ENCODE measurements around the gene RILP.

The RILP gene

DNA sequence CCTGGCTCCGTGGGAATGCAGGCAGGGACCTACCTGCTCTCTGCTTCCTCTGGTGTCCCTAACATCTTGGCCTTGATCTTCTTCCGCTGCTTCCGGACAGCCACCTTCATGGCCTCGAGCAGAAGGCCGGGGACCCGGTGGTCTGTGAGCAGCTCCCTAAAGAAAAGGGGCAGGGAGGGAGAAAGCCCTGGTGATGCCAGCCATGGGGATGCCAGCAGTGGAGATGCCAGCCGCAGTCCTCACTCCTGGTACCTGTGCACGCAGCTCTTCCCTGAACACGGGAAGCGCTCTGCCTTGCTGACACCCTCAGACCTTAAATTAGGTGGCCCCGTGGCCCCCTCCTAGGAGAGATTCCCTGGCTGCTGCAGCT lies 1.9 kb downstream of the RILP start:
- DNase-seq = no peak

DNA sequence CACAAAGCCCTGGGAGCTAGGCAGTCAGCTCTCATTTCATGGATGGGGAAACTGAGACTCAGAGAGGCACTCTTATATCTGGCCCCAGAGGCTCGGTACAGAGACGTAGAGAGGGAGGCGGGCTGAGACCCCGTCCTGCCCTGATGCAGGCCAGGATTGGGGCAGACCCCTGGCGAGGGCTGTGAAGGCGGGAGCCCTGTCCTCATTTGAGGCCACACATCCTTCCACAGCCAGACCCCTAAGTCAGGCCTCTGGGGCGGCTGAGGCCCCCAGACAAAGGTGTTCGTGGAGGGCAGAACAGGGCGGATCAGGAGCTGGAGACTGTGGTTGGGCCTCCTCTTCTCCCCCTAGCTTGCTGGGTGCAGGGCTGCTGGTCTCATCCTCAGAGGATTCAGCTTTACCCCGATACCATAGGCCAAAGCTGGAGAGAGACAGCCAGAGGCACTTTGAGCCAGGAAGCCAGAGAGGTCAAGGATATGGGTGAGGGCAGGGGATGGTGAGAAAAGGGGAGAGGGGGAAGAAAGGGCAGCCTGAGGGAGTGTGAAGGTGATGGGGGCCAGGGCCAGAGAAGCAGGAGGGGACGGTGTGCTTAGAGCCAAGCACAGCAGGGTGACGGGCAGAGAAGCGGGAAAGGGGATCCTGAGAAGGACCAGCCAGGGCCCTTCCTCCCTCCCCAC lies 3.3 kb downstream of the RILP start:
- DNase-seq = no peak

DNA sequence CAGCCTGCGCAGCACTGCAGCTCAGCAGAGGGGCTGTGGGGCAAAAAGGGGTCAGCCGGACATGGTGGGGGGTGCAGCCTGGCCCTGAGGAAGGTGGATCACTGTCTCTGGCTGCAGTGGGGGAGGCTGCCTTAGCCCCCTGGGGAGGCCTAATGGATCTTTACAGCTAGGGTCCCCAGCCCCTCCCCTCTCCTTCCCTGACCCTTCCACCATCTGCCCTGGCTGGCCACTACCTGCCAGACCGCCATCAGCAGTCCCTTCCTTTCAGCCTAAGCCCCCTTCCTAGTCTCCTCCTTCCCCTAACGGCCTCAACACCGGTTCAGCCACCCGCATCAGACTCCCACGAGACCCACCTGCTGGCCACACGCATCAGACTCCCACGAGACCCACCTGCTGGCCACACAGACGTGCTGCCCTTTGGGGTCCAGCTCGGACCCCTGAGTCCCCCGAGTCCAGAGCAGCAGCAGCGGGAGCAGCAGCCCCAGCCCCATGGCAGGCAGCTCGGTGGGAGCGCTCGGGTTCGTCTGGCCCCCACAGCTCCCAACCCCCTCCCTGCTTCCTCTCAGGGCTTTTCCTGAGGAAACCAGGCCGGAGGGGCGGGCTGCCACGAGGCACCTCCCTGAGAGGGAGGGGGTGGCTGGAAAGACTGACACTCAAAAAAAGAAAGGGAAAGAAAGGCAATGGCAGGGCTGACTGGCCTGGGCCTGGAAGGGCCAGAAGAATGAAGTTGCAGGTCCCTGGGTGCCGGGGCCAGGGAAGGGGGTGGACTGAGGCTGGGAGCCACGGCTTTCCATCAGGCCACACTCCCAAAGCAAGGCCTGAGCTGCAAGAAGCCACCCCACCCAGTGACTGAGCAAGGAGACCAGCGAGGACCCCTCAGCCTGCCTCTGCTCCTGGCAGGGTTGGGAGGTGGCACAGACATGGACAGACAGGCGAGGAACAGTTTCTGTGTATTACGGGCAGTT lies 4.2 kb downstream of the RILP start, which contains the start of gene SCARF1:
Gene SCARF1, minus strand, starts transcription at position 526 of the 965 bp plus-strand sequence. Its CDS starts 35 bp downstream, at position 491.
- DNase-seq = no peak

DNA sequence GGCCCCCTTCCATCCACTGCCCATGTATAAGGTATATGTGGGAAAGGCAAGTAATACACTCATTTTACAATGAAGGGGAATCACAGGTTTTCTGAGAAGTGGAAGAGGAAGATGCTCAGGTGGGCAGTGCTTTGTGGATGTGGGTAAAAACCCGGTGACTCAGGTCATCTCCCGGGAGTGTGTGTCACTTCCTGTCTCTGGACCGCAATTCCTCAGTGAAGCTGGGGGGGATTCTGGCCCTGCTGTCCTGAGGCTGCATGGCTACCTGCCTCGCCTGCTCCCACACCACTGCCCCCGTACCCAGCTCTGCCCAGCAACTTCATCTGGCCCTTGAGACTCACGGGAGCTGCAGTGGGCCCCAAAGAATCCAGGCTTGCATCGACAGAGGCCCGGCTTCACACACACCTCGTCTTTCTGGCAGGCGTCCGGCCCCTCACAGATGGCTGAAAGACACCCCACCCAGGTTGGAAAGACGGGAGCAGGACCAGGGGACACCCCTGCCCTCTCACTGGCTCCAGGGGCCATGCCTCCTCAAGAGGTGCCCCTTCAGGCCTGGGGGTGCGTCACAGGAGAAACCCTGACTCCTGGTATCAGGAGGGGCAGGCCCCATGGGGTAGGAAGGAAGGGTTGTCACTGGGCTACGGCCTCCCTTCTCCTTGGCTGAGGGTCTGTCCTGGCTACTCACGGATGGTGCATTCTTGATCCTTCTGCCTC lies 5.0 kb downstream of the RILP start:
- DNase-seq = peak; percentile 49

DNA sequence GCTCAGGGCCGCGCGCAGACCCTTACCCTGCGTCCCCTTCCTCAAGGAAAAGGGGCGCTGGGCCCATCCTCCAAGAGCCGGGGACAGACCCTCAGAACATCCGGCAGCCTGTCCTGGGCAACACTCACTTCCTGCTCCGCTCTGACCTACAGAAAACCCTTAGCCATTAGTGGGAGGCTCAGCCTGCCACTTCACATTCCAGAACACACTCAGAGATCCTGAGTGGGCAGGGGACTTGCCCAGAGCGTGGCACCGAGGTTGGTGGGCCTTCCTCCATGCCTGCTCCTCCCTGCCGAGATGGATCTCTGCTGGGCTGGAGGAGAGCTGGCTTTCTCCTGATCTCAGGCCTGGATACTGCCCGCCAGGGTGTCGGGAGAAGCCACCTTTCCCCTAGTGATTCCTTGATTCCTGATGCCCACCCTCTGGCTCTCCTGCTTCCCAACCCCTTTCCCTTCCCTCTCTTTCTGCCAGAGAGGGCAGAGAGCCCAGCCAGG lies 5.6 kb downstream of the RILP start:
- no peak for DNase-seq

DNA sequence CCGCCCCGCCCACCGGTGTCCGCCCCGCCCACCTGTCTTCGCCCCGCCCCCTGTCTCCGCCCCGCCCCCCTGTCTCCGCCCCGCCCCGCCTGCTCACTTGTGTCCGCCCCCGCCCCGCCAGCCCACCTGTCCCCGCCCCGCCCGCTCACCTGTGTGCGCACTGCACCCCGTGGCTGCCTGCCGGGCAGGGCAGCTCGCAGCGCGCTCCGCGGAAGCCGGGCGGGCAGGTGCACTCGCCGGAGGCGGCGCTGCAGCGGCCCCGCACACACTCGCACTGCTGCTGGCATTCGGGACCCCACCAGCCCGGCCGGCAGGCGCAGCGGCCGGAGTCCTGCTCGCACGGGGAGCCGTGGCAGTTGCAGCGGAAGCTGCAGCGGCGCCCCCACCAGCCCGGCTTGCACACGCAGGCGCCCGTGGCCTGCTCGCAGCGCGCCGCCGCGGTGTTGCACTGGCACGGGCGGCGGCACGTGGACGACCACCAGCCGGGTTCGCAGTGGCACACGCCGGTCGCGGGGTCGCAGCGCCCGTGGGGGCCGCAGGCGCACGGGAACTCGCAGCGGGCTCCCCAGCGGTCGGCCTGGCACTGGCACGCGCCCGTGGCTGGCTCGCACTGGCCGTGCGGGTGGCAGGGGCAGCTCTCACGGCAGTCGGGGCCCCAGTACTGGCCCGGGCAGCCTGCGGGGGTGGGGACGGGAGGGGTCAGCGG lies 6.2 kb downstream of the RILP start:
- DNase-seq = no peak

DNA sequence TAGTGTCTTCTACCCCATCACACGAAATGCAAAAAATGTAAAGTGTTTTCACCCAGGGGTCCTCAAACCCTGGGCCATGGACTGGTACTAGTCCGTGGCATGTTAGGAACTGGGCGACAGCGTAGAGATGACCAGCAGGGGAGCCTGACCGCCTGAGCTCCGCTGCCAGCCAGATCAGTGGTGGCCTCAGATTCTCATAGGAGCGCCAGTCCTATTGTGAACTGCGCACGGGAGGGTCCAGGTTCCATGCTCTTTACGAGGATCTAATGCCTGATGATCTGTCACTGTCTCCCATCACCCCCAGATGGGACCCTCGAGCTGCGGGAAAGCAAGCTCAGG lies 8.6 kb downstream of the RILP start:
- no peak for DNase-seq

DNA sequence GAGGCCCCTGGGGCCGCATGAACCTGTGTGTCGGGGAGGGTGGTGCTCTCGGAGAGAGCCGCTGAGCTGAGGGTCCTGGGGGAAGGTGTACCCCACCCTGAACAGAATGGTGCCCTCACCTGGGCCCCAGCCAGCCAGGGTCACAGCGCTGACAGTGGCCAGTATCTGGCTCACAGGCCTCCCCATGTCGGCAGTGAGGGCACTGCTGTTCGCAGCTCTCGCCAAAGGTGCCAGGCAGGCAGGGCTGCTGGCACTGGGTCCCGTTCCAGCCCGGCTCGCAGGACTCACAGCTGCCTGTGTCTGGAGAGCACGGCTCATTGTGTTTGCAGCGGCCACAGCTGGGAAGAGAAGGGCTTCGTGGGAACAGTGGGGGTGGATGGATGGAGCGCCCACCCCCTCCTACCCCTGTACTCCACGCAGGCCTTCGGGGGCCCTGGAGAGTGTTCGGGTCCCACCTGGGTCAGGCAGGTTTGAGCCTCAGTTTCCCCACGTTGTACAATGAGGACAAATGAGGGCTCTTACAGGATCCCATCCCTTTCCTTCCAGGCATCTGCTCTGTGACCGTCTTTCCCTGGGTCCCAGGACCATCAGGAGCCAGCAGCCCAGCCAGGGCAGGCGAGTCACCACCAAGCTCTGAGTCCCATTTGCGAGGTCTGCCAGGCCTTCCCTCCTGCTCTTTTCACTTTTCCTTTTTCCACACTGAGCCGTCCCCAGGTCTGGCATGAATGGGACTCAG lies 9.2 kb downstream of the RILP start:
- no peak for DNase-seq

DNA sequence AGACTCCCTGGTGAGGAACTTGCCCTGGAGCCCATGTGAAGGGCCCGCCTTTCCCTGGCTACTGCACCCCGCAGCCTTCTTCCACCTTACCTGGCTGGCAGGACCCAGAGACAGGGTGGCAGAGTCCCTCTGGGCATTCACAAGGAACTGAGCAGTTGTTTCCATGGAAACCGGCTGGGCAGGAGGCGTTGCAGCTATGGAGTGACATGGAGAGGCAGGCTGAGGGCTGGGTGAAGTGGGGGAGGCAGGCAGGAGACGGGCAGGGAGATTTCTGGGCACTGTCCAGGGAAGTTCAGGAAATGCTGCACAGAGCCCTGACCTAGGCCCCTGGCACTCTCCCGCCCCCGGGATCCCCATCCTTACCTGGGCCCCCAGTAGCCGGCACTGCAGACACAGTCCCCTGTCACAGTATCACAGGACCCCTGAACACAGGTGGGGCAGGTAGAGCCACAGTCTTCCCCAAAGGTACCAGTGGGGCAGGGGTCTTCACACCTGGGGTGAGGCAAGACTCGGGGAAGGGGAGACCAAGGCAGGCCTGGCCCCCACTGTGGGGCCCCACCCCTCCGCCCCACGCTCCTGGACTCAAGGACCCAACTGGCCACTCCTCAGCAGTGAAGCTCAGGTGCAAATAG lies 10.0 kb downstream of the RILP start:
- DNase-seq = no peak

DNA sequence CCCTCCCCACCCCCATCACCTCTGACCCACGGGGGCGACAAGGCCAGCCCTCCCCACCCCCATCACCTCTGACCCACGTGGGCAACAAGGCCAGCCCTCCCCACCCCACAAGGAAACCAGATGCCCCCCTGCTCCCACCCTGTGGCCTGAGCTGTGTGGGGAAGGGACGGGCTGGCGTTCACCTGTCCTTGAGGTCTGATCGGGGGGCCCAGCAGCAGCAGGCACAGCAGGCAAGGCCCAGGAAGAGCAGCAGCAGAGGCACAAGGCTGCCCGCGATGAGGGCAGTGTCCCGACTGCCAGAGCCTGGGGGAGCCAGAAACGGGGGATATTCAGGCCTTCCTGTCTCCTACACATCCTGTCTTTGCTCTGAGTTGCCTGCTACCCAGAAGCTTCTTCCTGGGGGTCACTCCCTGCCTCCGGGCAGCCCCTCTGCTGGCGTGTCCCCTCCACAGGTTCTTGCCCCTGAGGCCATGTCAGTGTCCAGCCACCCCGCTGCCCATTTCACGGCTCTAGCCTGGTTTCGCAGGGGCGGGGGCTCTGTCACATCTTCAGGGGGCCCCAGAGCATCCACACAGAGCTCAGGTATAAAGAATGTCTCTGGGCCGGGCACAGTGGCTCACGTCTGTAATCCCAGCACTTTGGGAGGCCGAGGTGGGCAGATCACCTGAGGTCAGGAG lies 10.9 kb downstream of the RILP start:
- DNase-seq = no peak

DNA sequence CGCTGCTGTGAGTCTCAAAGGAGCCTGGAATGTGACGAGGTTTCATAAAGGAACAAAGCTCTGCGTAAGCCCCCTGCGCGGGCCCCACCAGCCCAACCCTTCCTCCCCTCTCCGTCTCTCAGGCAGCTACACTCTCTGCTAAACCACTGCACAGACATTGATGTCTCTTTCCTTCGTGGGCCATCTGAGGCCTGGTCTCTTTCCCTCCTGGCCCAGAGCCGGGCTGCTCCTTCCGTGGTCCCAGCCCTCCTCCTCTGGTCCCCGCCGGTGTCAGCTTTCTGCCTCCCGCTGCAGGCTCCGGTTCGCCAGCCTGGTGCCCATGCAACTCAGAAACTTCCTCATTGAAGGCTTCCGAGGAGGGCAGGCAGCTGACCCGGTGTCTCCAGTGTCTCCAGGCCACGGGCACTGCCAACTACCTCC lies 11.5 kb downstream of the RILP start:
- no peak for DNase-seq

DNA sequence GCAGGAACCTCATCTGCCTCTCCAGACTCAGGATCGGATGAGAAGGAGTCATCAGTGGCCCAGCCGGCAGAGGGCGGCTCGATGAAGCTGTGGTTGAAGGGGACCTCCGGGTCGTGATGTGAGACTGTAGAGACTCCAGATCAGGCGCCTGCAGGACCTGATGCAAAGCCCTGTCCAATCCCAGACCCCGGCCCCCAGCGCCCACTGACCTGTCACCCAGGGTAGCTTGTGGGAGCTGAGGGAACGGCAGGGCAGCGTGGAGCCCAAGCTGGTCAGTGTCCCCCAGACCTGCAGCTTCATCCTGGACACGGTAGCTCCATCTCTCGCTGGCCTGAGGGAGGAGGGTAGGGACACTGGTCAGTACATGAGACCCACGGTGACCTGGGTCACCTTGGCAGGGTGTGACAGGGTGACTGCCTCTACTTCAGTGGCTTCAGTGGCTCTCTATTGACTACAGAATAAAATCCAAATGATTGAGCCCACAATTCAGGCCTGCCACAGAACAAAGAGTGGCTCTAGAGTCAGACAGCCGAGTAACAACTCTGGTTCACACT lies 12.9 kb downstream of the RILP start:
- no peak for DNase-seq

DNA sequence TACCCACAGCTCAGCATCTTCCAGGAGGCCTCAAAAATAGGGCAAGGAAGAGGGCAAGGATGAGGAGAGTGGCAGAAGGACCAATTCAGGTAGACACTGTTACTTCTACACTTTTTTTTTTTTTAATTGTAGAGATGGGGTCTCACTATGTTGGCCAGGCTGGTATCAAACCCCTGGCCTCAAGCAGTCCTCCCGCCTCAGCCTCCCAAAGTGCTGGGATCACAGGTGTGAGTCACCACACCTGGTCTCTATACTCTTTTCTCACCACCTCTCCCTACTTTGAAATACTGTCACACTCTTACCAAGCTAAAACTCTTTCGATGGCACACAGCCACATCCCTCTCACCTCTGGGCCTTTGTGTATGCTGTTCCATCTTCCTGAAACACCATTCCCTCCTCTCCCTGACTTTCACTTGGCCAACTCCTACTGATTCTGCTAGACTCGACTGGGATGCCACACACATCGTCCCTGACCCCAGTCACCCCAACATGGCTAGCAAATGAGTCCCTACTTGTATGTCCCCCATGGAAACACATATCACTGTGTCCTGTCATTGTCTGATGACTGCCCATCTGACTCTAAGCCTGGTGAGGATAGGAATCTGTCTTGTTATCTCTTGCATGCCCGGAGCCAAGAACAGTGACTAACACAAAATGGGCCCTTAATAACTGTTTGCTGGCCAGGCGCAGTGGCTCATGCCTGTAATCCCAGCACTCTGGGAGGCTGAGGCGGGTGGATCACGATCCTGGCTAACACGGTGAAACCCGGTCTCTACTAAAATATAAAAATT lies 13.8 kb downstream of the RILP start:
- no peak for DNase-seq

DNA sequence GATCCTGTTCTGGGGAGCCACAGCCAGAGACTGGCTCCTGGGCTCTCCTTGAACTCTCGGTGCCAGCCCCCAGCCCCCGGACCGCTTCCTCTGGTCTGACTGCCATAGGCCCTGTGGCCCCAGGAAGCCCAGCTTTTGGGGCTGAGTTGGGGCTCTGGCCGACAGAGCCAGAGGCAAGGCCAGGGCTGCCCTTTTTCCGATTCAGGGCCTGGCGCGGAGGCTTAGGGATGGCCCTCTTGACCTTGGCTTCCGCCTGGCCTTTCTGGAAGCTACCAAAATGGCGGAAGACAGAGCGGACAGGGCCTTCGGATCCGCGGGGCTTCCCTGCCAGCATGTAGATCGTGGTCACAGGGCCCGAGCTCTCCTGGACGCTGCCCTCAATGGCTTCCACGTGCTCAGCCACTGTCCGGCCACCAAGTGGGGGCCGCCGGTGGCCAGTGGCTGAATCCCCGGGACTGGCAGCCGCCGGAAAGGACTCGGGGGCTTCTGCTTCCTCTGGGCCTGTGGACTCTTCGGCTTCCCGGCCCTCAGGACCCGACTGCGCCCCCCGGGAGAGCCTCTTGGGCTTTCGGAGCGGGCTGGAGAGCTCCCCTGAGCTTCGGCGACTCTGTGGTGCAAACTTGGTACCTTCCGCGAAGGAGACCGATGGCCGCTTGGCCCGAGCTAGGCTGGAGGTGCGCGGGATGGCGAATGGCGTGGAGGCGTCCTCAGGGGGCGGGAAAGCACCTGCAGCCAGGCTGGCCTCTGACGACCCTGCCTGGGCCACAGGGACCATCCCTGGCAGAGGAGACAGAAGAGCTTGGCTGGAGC lies 14.6 kb downstream of the RILP start:
- no peak for DNase-seq

DNA sequence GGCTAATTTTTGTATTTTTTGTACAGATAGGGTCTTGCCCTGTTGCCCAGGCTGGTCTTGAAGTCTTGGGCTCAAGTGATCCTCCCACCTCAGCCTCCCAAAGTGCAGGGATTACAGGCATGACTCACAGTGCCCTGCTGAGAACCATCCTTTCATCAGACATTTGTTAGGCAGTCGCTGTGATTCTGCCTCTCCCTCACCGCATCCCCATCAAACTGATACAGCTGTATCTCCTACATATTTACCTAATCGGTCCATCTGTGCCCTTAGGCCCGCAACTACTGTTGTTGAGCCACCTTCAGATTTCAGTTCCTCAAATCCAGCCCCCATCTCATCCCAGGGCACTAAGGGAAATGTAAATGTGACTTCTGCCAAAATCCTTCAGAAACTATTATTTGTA lies 19.0 kb downstream of the RILP start:
- DNase-seq = no peak

DNA sequence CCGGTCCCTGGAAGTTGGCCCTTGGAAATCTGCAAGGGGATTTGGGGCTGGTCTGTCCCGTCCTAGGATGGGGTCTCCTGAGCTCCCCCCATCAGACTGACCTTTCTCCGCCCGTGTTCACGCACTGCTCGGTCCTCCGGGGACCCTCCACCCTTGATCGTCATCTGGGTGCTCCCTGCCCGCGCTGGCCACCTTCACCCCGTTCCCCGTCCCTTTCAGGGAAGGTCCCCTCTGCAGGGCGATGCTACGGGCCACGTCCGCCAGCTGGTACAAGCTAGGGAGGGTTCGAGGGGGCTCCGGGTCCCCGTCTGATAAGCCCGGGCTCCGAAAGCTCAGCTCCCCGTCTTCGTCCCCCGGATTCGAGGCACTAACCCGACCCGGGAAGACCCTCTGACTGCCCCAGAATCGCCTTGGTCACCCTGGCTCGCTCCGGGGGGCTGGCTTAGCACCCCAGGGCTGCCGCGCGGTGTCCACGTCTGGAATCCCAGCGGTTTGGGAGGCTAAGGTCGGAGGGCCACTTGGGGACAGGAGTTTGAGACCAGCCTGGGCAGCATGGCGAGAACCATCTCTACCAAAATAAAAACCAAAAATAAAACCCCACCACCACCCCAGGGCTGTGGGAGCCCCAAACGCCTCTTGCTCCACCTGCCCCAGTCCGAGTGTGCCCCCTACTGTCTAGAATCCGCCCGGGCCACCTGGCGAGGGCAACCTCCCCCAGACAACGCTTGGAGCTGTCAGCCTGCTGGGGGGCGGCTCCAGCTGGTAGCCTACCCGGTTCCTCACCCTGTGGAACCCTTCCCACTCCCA lies 20.0 kb downstream of the RILP start:
- peak; percentile 36 for DNase-seq

DNA sequence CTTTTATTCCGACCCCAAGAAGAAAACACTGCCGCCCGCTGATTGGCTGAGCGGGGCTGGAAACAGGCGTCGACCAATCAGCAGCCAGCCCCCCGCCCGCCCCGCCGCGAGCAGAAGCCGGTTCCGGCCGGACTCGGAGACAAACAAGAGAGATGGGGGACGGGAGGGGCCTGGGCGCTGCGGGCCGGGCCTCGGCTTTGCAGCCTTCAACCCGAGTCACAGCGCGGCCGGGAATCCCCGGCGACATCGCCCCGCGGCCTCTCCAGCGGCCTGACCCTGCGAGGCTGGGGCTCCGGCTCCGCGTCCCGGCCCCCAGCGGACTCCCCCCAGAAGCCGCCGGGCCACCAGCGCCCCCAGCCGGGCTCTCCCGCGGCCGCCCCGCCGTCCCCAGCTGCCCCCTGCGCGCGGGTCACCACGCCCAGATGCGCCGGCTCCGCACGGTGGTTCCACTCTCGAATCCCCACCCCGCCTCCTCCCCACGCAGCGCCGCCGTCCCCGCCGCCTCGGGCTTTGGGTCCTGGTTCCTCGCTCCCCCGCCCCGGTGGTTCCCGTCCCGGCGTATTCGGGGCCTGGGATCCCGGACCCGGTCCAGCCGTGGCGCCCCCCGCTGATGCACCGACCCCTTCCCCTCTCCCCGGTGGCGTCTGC lies 20.7 kb downstream of the RILP start:
- peak; percentile 90 for DNase-seq
